ENCODE measurements around the gene ALDH1A2. TPM values are rescaled to one million over a fixed set of nuclear protein-coding genes. Genes with fewer than 3 reads are reported as not detected.
A peak's percentile ranks its signal among the peaks of the same experiment; 100 is the strongest.
"Not testable (repeated sequence)": the region's sequence is repeated elsewhere in the genome, so short reads cannot be mapped to it uniquely, and the experiment has no call there.

ALDH1A2 gene
- 10 to 100 TPM; 25.0 to 78.6 TPM for total RNA-seq
- polyA plus RNA-seq (ENCODE audit: insufficient read length in 2 of 2) = 10 to 100 TPM; 23.4 to 27.4 TPM
- long read RNA-seq, donor 1, full-length matches to known transcripts = 8 of 8 reads
- long read RNA-seq, donor 1, partial matches to known transcripts = 0 of 8 reads
- long read RNA-seq, donor 1, other reads (novel, unspliced or antisense) = 0 of 8 reads
- long read RNA-seq, donor 2, full-length matches to known transcripts = 4 of 4 reads
- long read RNA-seq, donor 2, partial matches to known transcripts = 0 of 4 reads
- long read RNA-seq, donor 2, other reads (novel, unspliced or antisense) = 0 of 4 reads
- long read RNA-seq, donor 3, full-length matches to known transcripts = 2 of 2 reads
- long read RNA-seq, donor 3, partial matches to known transcripts = 0 of 2 reads
- long read RNA-seq, donor 3, other reads (novel, unspliced or antisense) = 0 of 2 reads
- long read RNA-seq, donor 4, full-length matches to known transcripts = 7 of 7 reads
- long read RNA-seq, donor 4, partial matches to known transcripts = 0 of 7 reads
- long read RNA-seq, donor 4, other reads (novel, unspliced or antisense) = 0 of 7 reads

- no peaks in the 10 kb centered on the region for H3K36me3 ChIP-seq (ENCODE audit: control insufficient read depth, insufficient read depth, low read length)
- H3K27me3 ChIP-seq (ENCODE audit: control insufficient read depth, insufficient read depth, low read length) = peaks cover 68% of the 10 kb centered on the region
- peak in 2 of 6 donors; percentile 10 to 35 for DNase-seq (ENCODE audit: low read depth in 4 of 6, low spot score in 6 of 6)
- under 1% methylated on average over 75 of the region's 75 CpGs for WGBS (ENCODE audit: insufficient coverage)
- peak within 1 kb of the TSS; percentile 38 for H3K4me3 ChIP-seq (ENCODE audit: low read depth, low read length)
- no peak within 1 kb of the TSS for H3K27ac ChIP-seq (ENCODE audit: low read depth, low read length)
- no peaks in the 10 kb centered on the region for H3K9me3 ChIP-seq (ENCODE audit: control insufficient read depth, insufficient read depth, low read length)
- peaks cover 17% of the 10 kb centered on the region for H3K4me1 ChIP-seq (ENCODE audit: control insufficient read depth, insufficient read depth, low read length)
These were observed at the start of gene ALDH1A2 for GRCh38 chr15:58065445-58066041. ALDH1A2 (minus strand) TSS chr15:58065711; CDS start chr15:58065650, 61 bp downstream.

DNA sequence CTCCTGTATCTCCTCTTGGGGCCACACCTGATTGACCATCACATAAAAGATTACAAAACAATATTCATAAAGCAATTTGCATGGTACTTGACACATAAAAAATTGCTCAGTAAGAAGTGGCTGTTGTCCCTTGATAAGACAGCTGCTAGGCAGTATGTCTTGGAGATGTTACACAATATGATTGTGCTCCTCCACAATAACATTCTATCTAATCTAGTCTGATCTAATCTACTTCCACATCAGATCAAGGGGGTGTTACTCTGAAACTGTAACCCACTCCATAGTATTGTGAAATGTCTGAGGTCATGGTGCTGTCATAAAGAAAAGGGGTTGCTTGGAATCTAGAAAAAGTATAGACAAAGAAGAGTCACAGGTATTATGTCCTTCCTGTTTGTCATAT is 49.3 kb upstream of the ALDH1A2 start:
- no peaks in the 10 kb centered on the region for H3K4me1 ChIP-seq (ENCODE audit: control insufficient read depth, insufficient read depth, low read length)
- no peak overlapping the region for H3K27ac ChIP-seq (ENCODE audit: low read depth, low read length)

GRCh38 chr15:58114388-58114787 is 48.9 kb upstream of the ALDH1A2 start:
- no peak for DNase-seq (ENCODE audit: low read depth in 4 of 6, low spot score in 6 of 6)
- Histone ChIP-seq H3K27me3 (ENCODE audit: control insufficient read depth, insufficient read depth, low read length) (no peaks in the 10 kb centered on the region), H3K4me3 (ENCODE audit: low read depth, low read length) (no peak overlapping the region), H3K27ac (ENCODE audit: low read depth, low read length) (no peak overlapping the region), H3K36me3 (ENCODE audit: control insufficient read depth, insufficient read depth, low read length) (no peaks in the 10 kb centered on the region), H3K9me3 (ENCODE audit: control insufficient read depth, insufficient read depth, low read length) (no peaks in the 10 kb centered on the region), H3K4me1 (ENCODE audit: control insufficient read depth, insufficient read depth, low read length) (no peaks in the 10 kb centered on the region)
- WGBS (ENCODE audit: insufficient coverage) = 71% methylated on average over 1 of the region's 3 CpGs

More for the DNA sequence above, 49.3 kb upstream of the ALDH1A2 start:
- Histone ChIP-seq H3K36me3 (ENCODE audit: control insufficient read depth, insufficient read depth, low read length) (no peaks in the 10 kb centered on the region), H3K9me3 (ENCODE audit: control insufficient read depth, insufficient read depth, low read length) (no peaks in the 10 kb centered on the region), H3K4me3 (ENCODE audit: low read depth, low read length) (no peak overlapping the region), H3K27me3 (ENCODE audit: control insufficient read depth, insufficient read depth, low read length) (no peaks in the 10 kb centered on the region)
- no peak for DNase-seq (ENCODE audit: low read depth in 4 of 6, low spot score in 6 of 6)

GRCh38 chr15:58113358-58113757 is 47.8 kb upstream of the ALDH1A2 start:
- not testable (repeated sequence) for H3K4me1 ChIP-seq (ENCODE audit: control insufficient read depth, insufficient read depth, low read length); H3K4me3 ChIP-seq (ENCODE audit: low read depth, low read length); H3K36me3 ChIP-seq (ENCODE audit: control insufficient read depth, insufficient read depth, low read length); H3K27me3 ChIP-seq (ENCODE audit: control insufficient read depth, insufficient read depth, low read length); H3K9me3 ChIP-seq (ENCODE audit: control insufficient read depth, insufficient read depth, low read length); H3K27ac ChIP-seq (ENCODE audit: low read depth, low read length); DNase-seq (ENCODE audit: low read depth in 4 of 6, low spot score in 6 of 6)
- 65% methylated on average over 3 of the region's 5 CpGs for WGBS (ENCODE audit: insufficient coverage)

- Histone ChIP-seq H3K4me1 (ENCODE audit: control insufficient read depth, insufficient read depth, low read length) (no peaks in the 10 kb centered on the region), H3K9me3 (ENCODE audit: control insufficient read depth, insufficient read depth, low read length) (no peaks in the 10 kb centered on the region), H3K27me3 (ENCODE audit: control insufficient read depth, insufficient read depth, low read length) (no peaks in the 10 kb centered on the region), H3K4me3 (ENCODE audit: low read depth, low read length) (no peak overlapping the region), H3K36me3 (ENCODE audit: control insufficient read depth, insufficient read depth, low read length) (no peaks in the 10 kb centered on the region), H3K27ac (ENCODE audit: low read depth, low read length) (no peak overlapping the region)
- WGBS (ENCODE audit: insufficient coverage) = 92% methylated on average over 5 of the region's 5 CpGs
- no peak for DNase-seq (ENCODE audit: low read depth in 4 of 6, low spot score in 6 of 6)
These were observed 46.2 kb upstream of the ALDH1A2 start for GRCh38 chr15:58111718-58112104.

- no peaks in the 10 kb centered on the region for H3K4me1 ChIP-seq (ENCODE audit: control insufficient read depth, insufficient read depth, low read length)
- WGBS (ENCODE audit: insufficient coverage) = 100% methylated on average over 1 of the region's 6 CpGs
These were observed 45.6 kb upstream of the ALDH1A2 start for GRCh38 chr15:58110999-58111717.

GRCh38 chr15:58109419-58109818 is 43.9 kb upstream of the ALDH1A2 start:
- Histone ChIP-seq H3K4me3 (ENCODE audit: low read depth, low read length) (no peak overlapping the region), H3K27me3 (ENCODE audit: control insufficient read depth, insufficient read depth, low read length) (no peaks in the 10 kb centered on the region), H3K27ac (ENCODE audit: low read depth, low read length) (no peak overlapping the region), H3K4me1 (ENCODE audit: control insufficient read depth, insufficient read depth, low read length) (no peaks in the 10 kb centered on the region), H3K9me3 (ENCODE audit: control insufficient read depth, insufficient read depth, low read length) (no peaks in the 10 kb centered on the region), H3K36me3 (ENCODE audit: control insufficient read depth, insufficient read depth, low read length) (no peaks in the 10 kb centered on the region)
- WGBS (ENCODE audit: insufficient coverage) = 100% methylated on average over 2 of the region's 3 CpGs
- DNase-seq (ENCODE audit: low read depth in 4 of 6, low spot score in 6 of 6) = no peak

More at GRCh38 chr15:58110999-58111717, 45.6 kb upstream of the ALDH1A2 start:
- Histone ChIP-seq H3K9me3 (ENCODE audit: control insufficient read depth, insufficient read depth, low read length) (no peaks in the 10 kb centered on the region), H3K36me3 (ENCODE audit: control insufficient read depth, insufficient read depth, low read length) (no peaks in the 10 kb centered on the region), H3K27me3 (ENCODE audit: control insufficient read depth, insufficient read depth, low read length) (no peaks in the 10 kb centered on the region), H3K4me3 (ENCODE audit: low read depth, low read length) (no peak overlapping the region), H3K27ac (ENCODE audit: low read depth, low read length) (no peak overlapping the region)
- no peak for DNase-seq (ENCODE audit: low read depth in 4 of 6, low spot score in 6 of 6)

DNA sequence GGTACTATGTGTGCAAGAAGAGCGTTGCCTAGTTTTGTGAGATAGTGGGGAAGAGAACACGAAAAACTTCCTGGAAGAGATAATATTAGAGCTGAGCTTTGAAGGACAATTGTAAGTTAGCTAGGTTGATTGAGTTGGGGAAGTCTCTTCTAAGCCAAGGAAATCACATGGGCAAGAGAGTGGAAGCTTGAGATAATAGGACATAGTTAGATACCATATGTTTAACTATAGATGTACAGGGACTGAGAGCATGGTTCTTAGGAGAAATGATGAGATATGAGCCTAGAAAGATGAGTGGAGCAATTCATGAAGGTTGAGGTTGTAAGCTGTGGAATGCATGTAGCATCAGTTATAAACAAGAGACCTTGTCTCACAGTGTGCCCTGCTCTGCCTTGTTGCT is 42.6 kb upstream of the ALDH1A2 start:
- Histone ChIP-seq H3K4me3 (ENCODE audit: low read depth, low read length) (no peak overlapping the region), H3K27me3 (ENCODE audit: control insufficient read depth, insufficient read depth, low read length) (no peaks in the 10 kb centered on the region), H3K27ac (ENCODE audit: low read depth, low read length) (no peak overlapping the region), H3K36me3 (ENCODE audit: control insufficient read depth, insufficient read depth, low read length) (no peaks in the 10 kb centered on the region), H3K4me1 (ENCODE audit: control insufficient read depth, insufficient read depth, low read length) (no peaks in the 10 kb centered on the region), H3K9me3 (ENCODE audit: control insufficient read depth, insufficient read depth, low read length) (no peaks in the 10 kb centered on the region)
- DNase-seq (ENCODE audit: low read depth in 4 of 6, low spot score in 6 of 6) = no peak
- WGBS (ENCODE audit: insufficient coverage) = 94% methylated on average over 2 of the region's 2 CpGs

GRCh38 chr15:58103482-58103881 is 38.0 kb upstream of the ALDH1A2 start:
- Histone ChIP-seq H3K27ac (ENCODE audit: low read depth, low read length) (no peak overlapping the region), H3K4me3 (ENCODE audit: low read depth, low read length) (no peak overlapping the region), H3K9me3 (ENCODE audit: control insufficient read depth, insufficient read depth, low read length) (no peaks in the 10 kb centered on the region), H3K27me3 (ENCODE audit: control insufficient read depth, insufficient read depth, low read length) (no peaks in the 10 kb centered on the region), H3K4me1 (ENCODE audit: control insufficient read depth, insufficient read depth, low read length) (no peaks in the 10 kb centered on the region), H3K36me3 (ENCODE audit: control insufficient read depth, insufficient read depth, low read length) (no peaks in the 10 kb centered on the region)
- DNase-seq (ENCODE audit: low read depth in 4 of 6, low spot score in 6 of 6) = no peak
